WTC11 (cell line): ENCODE measurements around the gene DNAJB5. TPM values are rescaled to one million over a fixed set of nuclear protein-coding genes. Genes with fewer than 3 reads are reported as not detected.

Source experiments
- ATF6 ChIP-seq: sonication (generic); formaldehyde crosslinking; IDR thresholded peaks from 2 replicates; pipeline ENCODE4 v1.8.1; 2023; ENCODE audit warnings: mild to moderate bottlenecking, missing genetic modification reagents
- CREM ChIP-seq: sonication (generic); formaldehyde crosslinking; IDR thresholded peaks from 2 replicates; pipeline ENCODE4 v1.8.1; 2022; ENCODE audit warnings: mild to moderate bottlenecking, missing genetic modification reagents, moderate library complexity
- E2F4 ChIP-seq: sonication (generic); formaldehyde crosslinking; IDR thresholded peaks from 2 replicates; pipeline ENCODE4 v1.8.1; 2022; ENCODE audit warnings: low read depth, mild to moderate bottlenecking, moderate library complexity, missing genetic modification reagents, borderline replicate concordance
- GRHL2 ChIP-seq: fragments of 250-450 bp; sonication (Bioruptor Pico); IDR thresholded peaks from 2 replicates; pipeline ENCODE4 v1.8.0; 2022; ENCODE audit warnings: mild to moderate bottlenecking, moderate library complexity; ENCODE audit not compliant: insufficient replicate concordance, severe bottlenecking
- NR3C1 ChIP-seq: sonication (generic); formaldehyde crosslinking; conservative IDR thresholded peaks from 2 replicates; pipeline ENCODE4 v1.8.1; 2023; ENCODE audit warnings: low read depth, mild to moderate bottlenecking, missing genetic modification reagents
- PRDM15 ChIP-seq: sonication (generic); formaldehyde crosslinking; IDR thresholded peaks from 2 replicates; pipeline ENCODE4 v1.8.0; 2022; ENCODE audit warnings: missing genetic modification reagents
- TEAD1 ChIP-seq: sonication (generic); formaldehyde crosslinking; IDR thresholded peaks from 2 replicates; pipeline ENCODE4 v1.8.0; 2022; ENCODE audit warnings: mild to moderate bottlenecking, missing genetic modification reagents
- ZNF281 ChIP-seq: sonication (generic); formaldehyde crosslinking; IDR thresholded peaks from 2 replicates; pipeline ENCODE4 v1.8.0; 2023; ENCODE audit warnings: mild to moderate bottlenecking, missing genetic modification reagents
- ZNF416 ChIP-seq: fragments of 250-450 bp; sonication (Bioruptor Pico); IDR thresholded peaks from 2 replicates; pipeline ENCODE4 v1.9.0; 2021; ENCODE audit warnings: mild to moderate bottlenecking, inconsistent platforms
- total RNA-seq: library from RNA; stranded (reverse); gene quantifications from 3 replicates; pipeline ENCODE4 v1.2.3, GENCODE V29; 2021
- TF ChIP-seq, protein P1 (sequence below): sonication (generic); formaldehyde crosslinking; IDR thresholded peaks from 2 replicates; pipeline ENCODE4 v1.8.1; 2022; ENCODE audit warnings: missing genetic modification reagents, borderline replicate concordance
- TF ChIP-seq, protein P2 (sequence below): fragments of 250-450 bp; sonication (Bioruptor Pico); IDR thresholded peaks from 2 replicates; pipeline ENCODE4 v1.9.0; 2021; ENCODE audit warnings: mild to moderate bottlenecking
- TF ChIP-seq, protein P3 (sequence below): sonication (generic); formaldehyde crosslinking; IDR thresholded peaks from 2 replicates; pipeline ENCODE4 v1.8.1; 2022; ENCODE audit warnings: mild to moderate bottlenecking, moderate library complexity, missing genetic modification reagents

The DNAJB5 gene
- total RNA-seq, 1 experiment from 2014 or later = 30.0 TPM

DNA sequence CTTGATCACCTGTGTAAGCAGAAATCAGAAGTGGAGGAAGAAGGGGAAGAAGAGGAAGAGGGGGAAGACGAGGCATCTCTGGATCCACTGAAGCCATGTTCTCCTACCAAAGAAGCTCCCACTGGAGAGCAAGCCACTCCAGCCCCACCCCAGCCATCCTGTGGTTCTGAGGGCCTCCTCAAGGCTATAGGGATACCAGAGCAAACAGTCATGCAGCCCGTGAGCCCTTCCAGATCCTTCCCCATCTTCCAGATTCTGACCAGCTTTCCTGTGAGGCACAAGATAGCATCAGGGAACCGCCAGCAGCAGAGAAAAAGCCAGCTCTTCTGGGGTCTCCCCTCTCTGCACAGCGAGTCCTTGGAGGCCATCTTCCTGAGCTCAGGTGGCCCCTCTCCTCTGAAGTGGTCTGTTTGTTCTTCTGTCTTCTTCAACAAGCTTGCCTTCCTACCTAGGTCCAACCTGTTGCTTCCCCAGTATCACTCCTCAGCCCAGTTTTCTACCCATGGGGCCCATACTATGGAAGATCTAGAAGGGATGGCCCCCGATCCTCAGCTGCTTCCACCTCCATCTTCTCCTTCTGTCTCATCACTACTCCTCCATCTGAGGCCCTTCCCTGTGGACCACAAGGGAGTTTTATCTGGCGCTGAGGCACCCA, 53.5 kb downstream of the DNAJB5 start (continued):
- TF ChIP-seq E2F4 (CRISPR knock-in tag) = no peak
- TF ChIP-seq, protein P1, sequence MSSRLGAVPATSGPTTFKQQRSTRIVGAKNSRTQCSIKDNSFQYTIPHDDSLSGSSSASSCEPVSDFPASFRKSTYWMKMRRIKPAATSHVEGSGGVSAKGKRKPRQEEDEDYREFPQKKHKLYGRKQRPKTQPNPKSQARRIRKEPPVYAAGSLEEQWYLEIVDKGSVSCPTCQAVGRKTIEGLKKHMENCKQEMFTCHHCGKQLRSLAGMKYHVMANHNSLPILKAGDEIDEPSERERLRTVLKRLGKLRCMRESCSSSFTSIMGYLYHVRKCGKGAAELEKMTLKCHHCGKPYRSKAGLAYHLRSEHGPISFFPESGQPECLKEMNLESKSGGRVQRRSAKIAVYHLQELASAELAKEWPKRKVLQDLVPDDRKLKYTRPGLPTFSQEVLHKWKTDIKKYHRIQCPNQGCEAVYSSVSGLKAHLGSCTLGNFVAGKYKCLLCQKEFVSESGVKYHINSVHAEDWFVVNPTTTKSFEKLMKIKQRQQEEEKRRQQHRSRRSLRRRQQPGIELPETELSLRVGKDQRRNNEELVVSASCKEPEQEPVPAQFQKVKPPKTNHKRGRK (CRISPR knock-in tag) = no peak
- no peak for TF ChIP-seq TEAD1 (CRISPR knock-in tag)
- TF ChIP-seq PRDM15 (CRISPR knock-in tag) = no peak
- no peak for TF ChIP-seq NR3C1
- TF ChIP-seq, protein P2, sequence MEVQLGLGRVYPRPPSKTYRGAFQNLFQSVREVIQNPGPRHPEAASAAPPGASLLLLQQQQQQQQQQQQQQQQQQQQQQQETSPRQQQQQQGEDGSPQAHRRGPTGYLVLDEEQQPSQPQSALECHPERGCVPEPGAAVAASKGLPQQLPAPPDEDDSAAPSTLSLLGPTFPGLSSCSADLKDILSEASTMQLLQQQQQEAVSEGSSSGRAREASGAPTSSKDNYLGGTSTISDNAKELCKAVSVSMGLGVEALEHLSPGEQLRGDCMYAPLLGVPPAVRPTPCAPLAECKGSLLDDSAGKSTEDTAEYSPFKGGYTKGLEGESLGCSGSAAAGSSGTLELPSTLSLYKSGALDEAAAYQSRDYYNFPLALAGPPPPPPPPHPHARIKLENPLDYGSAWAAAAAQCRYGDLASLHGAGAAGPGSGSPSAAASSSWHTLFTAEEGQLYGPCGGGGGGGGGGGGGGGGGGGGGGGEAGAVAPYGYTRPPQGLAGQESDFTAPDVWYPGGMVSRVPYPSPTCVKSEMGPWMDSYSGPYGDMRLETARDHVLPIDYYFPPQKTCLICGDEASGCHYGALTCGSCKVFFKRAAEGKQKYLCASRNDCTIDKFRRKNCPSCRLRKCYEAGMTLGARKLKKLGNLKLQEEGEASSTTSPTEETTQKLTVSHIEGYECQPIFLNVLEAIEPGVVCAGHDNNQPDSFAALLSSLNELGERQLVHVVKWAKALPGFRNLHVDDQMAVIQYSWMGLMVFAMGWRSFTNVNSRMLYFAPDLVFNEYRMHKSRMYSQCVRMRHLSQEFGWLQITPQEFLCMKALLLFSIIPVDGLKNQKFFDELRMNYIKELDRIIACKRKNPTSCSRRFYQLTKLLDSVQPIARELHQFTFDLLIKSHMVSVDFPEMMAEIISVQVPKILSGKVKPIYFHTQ (CRISPR knock-in tag) = no peak
- TF ChIP-seq ZNF281 = no peak
- TF ChIP-seq CREM (CRISPR knock-in tag) = no peak
- TF ChIP-seq, protein P3, sequence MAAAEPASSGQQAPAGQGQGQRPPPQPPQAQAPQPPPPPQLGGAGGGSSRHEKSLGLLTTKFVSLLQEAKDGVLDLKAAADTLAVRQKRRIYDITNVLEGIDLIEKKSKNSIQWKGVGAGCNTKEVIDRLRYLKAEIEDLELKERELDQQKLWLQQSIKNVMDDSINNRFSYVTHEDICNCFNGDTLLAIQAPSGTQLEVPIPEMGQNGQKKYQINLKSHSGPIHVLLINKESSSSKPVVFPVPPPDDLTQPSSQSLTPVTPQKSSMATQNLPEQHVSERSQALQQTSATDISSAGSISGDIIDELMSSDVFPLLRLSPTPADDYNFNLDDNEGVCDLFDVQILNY = no peak
- TF ChIP-seq ZNF416 (CRISPR knock-in tag) = no peak
- no peak for TF ChIP-seq GRHL2
- no peak for TF ChIP-seq ATF6 (CRISPR knock-in tag)
